Iris pigment epithelial cell (primary cell): Measurements from ENCODE around the gene LBX2.

Experiments
- DNase-seq: peaks from one replicate; pipeline ENCODE4 v3.0.0-alpha.2; 2011; ENCODE audit warnings: low read depth

Gene LBX2

DNA sequence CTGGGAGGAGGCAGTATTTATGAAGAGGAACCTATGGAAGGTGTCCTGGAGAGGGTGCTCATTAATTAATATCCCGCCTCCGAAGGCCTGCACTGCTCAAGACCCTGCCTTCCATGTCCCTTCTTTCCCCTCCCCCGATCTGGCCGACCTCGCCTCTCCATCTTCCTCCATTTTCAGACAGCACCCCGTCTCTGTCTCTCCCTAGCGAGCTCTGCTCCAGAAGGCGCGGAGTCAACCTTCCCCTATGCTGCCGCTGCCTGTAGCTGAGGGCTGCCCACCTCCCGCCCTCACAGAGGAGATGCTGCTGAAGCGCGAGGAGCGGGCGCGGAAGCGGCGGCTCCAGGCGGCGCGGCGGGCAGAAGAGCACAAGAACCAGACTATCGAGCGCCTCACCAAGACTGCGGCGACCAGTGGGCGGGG is 42.3 kb downstream of the LBX2 start:
- DNase-seq, result peak; percentile 53

DNA sequence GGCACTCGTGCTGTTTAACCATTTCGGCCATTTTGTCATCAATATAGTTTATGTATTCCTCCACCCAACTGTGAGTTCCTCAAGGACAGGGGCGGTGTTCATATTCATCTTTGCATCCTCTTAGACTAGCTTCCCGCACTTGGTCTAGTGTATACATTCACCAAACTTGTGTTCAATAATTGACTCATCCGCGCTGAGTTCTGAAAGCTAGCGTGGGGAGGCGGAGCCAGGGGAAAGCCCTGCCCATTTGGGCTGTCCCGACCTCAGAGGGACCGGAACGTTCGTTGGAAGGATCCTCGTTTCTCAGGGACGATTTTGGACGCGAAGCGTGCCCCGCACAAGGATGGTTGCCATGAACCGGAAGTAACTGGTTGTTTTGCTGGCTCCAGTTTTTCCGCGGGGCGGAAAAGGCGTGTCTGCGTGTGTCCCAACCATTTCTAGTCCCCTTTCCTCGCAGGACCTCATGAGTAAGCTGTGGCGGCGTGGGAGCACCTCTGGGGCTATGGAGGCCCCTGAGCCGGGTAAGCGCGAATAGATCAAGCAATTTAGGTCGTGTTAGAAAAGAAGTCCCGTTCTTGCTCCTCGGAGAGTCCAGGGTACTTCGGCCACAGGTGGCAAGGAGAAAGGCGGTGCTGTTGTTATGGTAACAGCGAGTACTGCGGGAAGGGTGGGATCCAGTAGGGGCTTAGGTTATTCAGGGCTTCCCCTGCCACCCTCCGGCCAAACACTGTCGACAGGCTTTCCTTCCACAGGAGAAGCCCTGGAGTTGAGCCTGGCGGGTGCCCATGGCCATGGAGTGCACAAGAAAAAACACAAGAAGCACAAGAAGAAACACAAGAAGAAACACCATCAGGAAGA is 44.5 kb downstream of the LBX2 start, which contains the start of gene INO80B:
TSS of gene INO80B (plus strand) at position 434 of the 858 bp plus-strand sequence. CDS start at position 464, 30 bp downstream.
- peak; percentile 98 for DNase-seq

DNA sequence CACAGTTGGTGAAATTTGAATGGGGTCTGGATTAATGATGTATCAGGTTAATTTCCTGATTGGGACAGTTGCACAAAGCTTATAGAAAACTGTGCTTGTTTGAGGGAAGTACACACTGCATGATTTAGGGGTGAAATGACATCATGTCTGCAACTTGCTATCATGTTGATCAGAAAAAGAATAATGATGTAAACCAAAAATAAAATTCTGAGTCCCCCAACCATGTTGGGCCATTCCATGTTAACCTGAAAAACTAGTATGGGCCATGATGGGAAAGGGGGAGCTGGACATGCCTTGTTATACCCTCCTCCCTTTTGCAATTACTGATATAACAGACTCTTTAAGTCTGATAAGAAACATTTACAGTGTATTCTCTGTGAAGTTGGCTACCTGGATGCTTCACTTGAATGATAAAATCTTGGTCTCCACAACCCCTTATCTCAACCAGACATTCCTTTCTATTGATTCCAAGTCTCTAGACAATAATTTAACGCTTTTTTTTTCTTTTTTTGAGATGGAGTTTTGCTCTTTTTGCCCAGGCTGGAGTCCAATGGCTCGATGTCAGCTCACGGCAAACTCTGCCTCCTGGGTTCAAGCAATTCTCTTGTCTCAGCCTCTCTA is 48.7 kb downstream of the LBX2 start:
- DNase-seq, result no peak

DNA sequence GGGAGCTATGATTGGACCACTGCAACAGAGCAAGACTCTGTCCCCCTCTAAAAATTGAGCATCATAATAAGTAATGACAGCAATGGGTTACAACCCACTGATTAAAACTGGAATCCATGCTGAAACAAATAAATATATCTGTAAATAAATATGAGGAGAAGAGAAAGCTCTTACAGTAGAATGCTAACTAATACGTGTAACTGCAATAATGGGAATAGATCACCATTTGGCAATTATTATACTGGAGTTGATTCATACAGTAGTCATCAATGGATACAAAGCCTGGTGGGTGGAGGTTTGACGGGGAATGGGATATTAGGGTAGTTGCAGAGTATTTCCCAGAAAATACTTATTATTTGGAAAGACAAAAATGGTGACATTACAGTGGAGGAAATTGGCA is 50.6 kb downstream of the LBX2 start:
- DNase-seq, result no peak
